ENCODE measurements around the gene RBBP4. TPM values are rescaled to one million over a fixed set of nuclear protein-coding genes. Genes with fewer than 3 reads are reported as not detected.

The RBBP4 gene
- total RNA-seq, 3 donors from 2014 or later = 111 to 161 (median 121) TPM

DNA sequence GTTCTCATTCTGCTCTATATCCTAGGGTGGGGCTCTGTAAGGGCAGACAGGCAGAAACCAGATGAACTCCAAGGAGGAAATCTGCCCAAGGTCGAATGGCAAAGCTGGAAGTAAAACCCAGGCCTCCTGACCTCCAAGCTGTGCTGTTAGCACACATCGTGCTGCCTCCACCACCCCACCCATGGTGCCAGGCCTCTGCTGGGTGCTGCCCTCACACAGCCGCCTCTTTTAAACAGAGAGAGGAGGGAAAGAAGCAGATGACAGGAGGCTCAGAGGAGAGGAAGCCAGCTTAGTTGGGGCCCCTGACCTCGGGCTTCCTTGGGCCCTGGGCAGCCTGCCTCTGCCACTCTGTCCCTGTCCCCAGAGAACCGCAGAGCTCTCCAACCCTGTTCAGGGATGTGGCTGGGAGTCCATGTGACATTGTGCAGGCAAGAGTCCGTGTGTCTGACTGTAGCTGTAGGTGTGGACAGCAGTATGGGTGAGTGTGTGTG lies 50.5 kb downstream of the RBBP4 start:
- TF ChIP-seq, protein P1, sequence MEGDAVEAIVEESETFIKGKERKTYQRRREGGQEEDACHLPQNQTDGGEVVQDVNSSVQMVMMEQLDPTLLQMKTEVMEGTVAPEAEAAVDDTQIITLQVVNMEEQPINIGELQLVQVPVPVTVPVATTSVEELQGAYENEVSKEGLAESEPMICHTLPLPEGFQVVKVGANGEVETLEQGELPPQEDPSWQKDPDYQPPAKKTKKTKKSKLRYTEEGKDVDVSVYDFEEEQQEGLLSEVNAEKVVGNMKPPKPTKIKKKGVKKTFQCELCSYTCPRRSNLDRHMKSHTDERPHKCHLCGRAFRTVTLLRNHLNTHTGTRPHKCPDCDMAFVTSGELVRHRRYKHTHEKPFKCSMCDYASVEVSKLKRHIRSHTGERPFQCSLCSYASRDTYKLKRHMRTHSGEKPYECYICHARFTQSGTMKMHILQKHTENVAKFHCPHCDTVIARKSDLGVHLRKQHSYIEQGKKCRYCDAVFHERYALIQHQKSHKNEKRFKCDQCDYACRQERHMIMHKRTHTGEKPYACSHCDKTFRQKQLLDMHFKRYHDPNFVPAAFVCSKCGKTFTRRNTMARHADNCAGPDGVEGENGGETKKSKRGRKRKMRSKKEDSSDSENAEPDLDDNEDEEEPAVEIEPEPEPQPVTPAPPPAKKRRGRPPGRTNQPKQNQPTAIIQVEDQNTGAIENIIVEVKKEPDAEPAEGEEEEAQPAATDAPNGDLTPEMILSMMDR (IDR thresholded peaks at IDR 0.05) = no peak
- Histone ChIP-seq H3K27ac (peak overlapping the region; percentile 78 to 82), H3K9me3 (no peaks in the 10 kb centered on the region), H3K36me3 (no peaks in the 10 kb centered on the region), H3K27me3 (no peaks in the 10 kb centered on the region), H3K4me3 (peak overlapping the region; percentile 67 to 90 (median 76)), H3K4me1 (peaks cover 3 to 6% of the 10 kb centered on the region in 2 donors)
- intact Hi-C loops (cut with DNase I; ENCODE audit: low total_unique reads) = no loop called here
- no peak for DNase-seq (ENCODE audit: low spot score in 2 of 2)

DNA sequence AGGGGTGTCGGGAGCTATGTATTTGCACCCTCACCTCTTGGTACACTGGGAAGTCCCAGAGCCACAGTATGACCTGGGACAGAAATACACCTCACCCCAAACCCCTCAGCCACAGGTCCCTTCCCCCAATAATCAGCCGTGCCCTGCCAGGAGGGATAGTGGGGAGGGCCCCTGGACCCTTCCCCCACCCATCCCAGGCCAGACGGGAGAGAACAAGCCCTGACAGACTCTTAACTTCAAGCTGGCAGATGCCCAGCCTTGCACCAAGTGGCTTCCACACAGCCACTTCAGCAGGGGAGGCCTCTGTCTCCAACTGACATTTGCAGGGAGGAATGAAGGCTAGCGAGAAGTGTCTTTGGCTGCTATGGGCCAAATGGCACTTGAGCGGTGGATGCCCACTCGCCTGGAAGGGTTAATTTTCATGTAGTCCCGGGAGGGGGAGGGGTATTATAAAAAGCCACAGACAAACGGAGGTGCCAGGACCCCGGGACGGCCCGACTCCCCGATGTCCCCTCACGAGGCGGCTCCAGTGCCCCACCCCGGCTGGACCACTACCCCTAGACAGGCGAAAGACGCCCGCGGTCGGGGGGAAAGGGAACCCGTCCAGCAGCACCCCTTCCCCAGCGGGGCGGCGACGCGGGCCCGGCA lies 51.1 kb downstream of the RBBP4 start:
- no peak for TF ChIP-seq POLR2A (IDR thresholded peaks at IDR 0.05)
- TF ChIP-seq, protein P1 (IDR thresholded peaks at IDR 0.05) = no peak
- intact Hi-C loops (cut with DNase I; ENCODE audit: low total_unique reads) = no loop called here
- DNase-seq (ENCODE audit: low spot score in 2 of 2) = no peak
- no peaks in the 10 kb centered on the region for H3K36me3 ChIP-seq
- H3K27ac ChIP-seq = peak overlapping the region; percentile 78 to 82
- H3K4me3 ChIP-seq = peak overlapping the region; percentile 67 to 90 (median 76)
- H3K9me3 ChIP-seq = no peaks in the 10 kb centered on the region
- no peaks in the 10 kb centered on the region for H3K27me3 ChIP-seq
- peaks cover 3 to 6% of the 10 kb centered on the region in 2 donors for H3K4me1 ChIP-seq

DNA sequence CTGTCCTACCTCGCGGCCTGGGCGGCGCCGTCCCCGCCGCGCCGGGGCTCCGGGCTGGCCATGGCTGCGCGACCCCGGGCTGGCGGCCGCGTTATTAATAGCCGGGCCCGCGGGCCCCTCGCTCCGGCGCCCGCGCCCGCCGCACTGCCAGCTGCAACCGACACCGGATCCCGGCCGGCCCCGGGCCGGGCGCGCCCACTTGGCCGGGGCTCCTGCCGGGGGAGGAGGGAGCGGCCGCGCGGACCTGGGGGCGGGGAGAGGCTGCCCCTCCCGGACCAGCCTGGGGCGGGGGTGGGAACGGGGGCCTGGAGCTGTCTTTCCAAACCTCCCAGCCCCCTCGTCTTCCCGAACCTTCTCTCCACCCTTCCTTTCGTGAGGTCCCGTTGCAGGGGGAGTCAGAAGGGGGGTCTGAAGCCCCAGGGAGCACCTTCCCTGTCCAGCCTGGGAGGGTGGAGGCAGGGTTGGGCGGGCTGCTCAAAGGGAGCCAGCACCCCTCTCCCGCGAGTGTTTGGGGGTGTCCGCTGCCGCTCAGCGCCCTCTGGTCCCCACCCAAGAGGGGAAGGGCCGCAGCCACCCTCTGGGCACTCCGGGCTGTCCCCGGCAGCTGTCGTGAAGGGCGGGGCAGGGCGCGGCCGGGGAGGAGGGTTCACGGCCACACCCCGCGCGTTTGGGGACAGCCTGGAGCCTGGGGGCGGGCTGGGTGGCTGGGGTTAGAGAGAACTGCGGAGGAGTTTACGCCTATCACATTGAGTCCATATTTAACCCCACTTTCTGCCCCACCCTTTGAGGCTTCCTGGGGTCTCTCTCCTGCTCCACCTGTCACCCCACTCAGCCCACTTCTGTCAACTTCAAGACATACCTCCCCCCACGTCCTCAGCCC lies 51.8 kb downstream of the RBBP4 start, which contains the start of gene SYNC:
Gene SYNC, minus strand, starts transcription at position 172 of the 880 bp plus-strand sequence. Its CDS starts 110 bp downstream, at position 62.
- Histone ChIP-seq H3K27me3 (no peaks in the 10 kb centered on the region), H3K36me3 (no peaks in the 10 kb centered on the region), H3K27ac (peak within 1 kb of the TSS; percentile 78 to 82), H3K4me3 (peak within 1 kb of the TSS; percentile 67 to 90 (median 76)), H3K4me1 (peaks cover 3 to 6% of the 10 kb centered on the region in 2 donors), H3K9me3 (no peaks in the 10 kb centered on the region)
- TF ChIP-seq POLR2AphosphoS5 (IDR thresholded peaks at IDR 0.05) = no peak
- TF ChIP-seq POLR2A (IDR thresholded peaks at IDR 0.05) = no peak
- TF ChIP-seq, protein P1 (IDR thresholded peaks at IDR 0.05) = no peak
- DNase-seq (ENCODE audit: low spot score in 2 of 2) = no peak
- intact Hi-C loops (cut with DNase I; ENCODE audit: low total_unique reads) = no loop called here

DNA sequence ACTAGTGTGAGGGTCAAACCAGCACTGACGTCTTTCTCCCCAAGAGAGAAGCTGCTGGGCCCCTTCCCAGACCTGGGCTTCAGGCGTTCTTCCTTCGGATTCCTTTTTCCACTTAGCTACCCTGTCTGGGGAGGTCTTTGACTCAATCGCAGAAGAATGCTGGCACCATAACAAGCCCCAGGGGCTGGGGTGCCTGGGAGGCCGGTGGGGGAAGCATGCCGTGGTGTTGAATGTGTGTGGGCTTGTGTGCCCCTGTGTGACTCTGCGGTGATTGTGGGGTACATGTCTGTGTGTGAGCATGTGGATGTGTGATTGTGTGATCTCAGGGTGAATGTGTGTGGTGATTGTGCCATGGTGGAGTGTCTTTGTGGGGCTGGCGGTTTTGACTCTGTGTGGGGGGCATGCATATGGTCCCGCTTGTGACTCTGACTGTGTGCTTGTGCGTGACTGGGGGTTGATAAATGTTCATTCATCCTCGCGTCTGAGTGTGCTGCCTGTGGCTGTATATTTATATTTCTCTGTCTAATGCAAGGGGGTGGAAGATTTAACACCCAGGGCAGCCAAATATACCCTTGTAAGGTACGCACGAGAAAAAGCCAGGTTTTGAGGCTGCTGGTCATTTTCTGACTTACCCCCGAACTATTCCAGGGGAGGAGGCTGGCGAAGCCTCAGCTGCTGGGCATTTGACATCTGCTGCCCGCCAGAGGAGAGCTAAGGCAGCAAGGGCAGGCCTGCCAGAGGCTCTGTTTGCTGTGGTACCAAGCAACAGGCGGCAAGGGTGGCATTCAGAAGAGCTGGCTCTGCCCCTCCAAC lies 52.7 kb downstream of the RBBP4 start:
- Histone ChIP-seq H3K9me3 (no peaks in the 10 kb centered on the region), H3K27me3 (no peaks in the 10 kb centered on the region), H3K27ac (peak overlapping the region; percentile 78 to 82), H3K4me1 (peaks cover 3 to 6% of the 10 kb centered on the region in 2 donors), H3K36me3 (no peaks in the 10 kb centered on the region), H3K4me3 (peak overlapping the region; percentile 67 to 90 (median 76))
- peak in 1 of 2 donors; percentile 47 for DNase-seq (ENCODE audit: low spot score in 2 of 2)
- TF ChIP-seq POLR2A (IDR thresholded peaks at IDR 0.05) (no peak), POLR2AphosphoS5 (IDR thresholded peaks at IDR 0.05) (no peak)
- TF ChIP-seq, protein P1 (IDR thresholded peaks at IDR 0.05) = no peak
- intact Hi-C loops (cut with DNase I; ENCODE audit: low total_unique reads) = no loop called here
